DND-41 (cell line): Measurements from ENCODE around the gene NISCH.

Experiments
- ATAC-seq: fragments of 200-7000 bp; cut with Tn5 transposase; 3 replicates; pipeline ENCODE4 v1.9.1; 2021; ENCODE audit warnings: low read depth; ENCODE audit not compliant: insufficient read depth
- DNase-seq: peaks from one replicate; pipeline ENCODE4 v3.0.0-alpha.2; 2020
- H2AFZ ChIP-seq: 2 replicates; pipeline ENCODE4 v1.6.0; 2012; ENCODE audit warnings: low read depth, low read length
- H3K27ac ChIP-seq: 2 replicates; pipeline ENCODE4 v1.5.1; 2012; ENCODE audit warnings: low read length, inconsistent platforms
- H3K27me3 ChIP-seq: fragments of 200-600 bp; sonication (generic); 2 replicates; pipeline ENCODE4 v1.6.0; 2012; ENCODE audit warnings: low read length, mild to moderate bottlenecking, inconsistent platforms; ENCODE audit not compliant: insufficient read depth, poor library complexity
- H3K36me3 ChIP-seq: 2 replicates; pipeline ENCODE4 v1.5.1; 2012; ENCODE audit warnings: low read length, inconsistent platforms; ENCODE audit not compliant: insufficient read depth
- H3K4me1 ChIP-seq: 2 replicates; pipeline ENCODE4 v1.5.1; 2012; ENCODE audit warnings: mild to moderate bottlenecking, low read length; ENCODE audit not compliant: insufficient read depth
- H3K4me2 ChIP-seq: 2 replicates; pipeline ENCODE4 v1.6.0; 2012; ENCODE audit warnings: mild to moderate bottlenecking, moderate library complexity, low read length, inconsistent platforms; ENCODE audit not compliant: insufficient read depth
- H3K4me3 ChIP-seq, 2 experiments: fragments of 200-600 bp in 1 of 2; shearing (Covaris generic) in 1 of 2; 2 replicates each; pipeline ENCODE4 v1.5.1; 2012 to 2016; ENCODE audit warnings: inconsistent platforms in 2 of 2, low read length in 2 of 2, mild to moderate bottlenecking in 2 of 2, low read depth in 1 of 2, moderate library complexity in 1 of 2
- H3K79me2 ChIP-seq: 2 replicates; pipeline ENCODE4 v1.6.0; 2012; ENCODE audit warnings: low read length, inconsistent platforms; ENCODE audit not compliant: insufficient read depth
- H3K9ac ChIP-seq: 2 replicates; pipeline ENCODE4 v1.6.0; 2012; ENCODE audit warnings: low read depth, mild to moderate bottlenecking, inconsistent platforms, low read length, moderate library complexity
- H3K9me3 ChIP-seq: 2 replicates; pipeline ENCODE4 v1.5.1; 2012; ENCODE audit warnings: low read length, moderate library complexity, mild to moderate bottlenecking, inconsistent platforms; ENCODE audit not compliant: insufficient read depth, severe bottlenecking
- H4K20me1 ChIP-seq: 2 replicates; pipeline ENCODE4 v1.6.0; 2012; ENCODE audit warnings: low read length; ENCODE audit not compliant: insufficient read depth
- CTCF ChIP-seq: IDR thresholded peaks from 2 replicates; pipeline ENCODE4 v1.5.1; 2012; ENCODE audit warnings: borderline replicate concordance, low read length, moderate library complexity, mild to moderate bottlenecking; ENCODE audit not compliant: poor library complexity, severe bottlenecking; ENCODE audit errors: extremely low read depth
- EZH2 ChIP-seq: IDR thresholded peaks from 3 replicates; pipeline ENCODE4 v1.6.1; 2012; ENCODE audit warnings: borderline replicate concordance, low read depth, mild to moderate bottlenecking, moderate library complexity, low read length, inconsistent platforms; ENCODE audit not compliant: severe bottlenecking

Gene NISCH

GRCh38 chr3:52455283-52456168 lies at the start of gene NISCH:
TSS of gene NISCH (plus strand) at chr3:52455604. CDS start at chr3:52455642, 38 bp downstream.
- H2AFZ ChIP-seq: peak within 1 kb of the TSS; percentile 99
- peak; percentile 94 for DNase-seq
- H3K79me2 ChIP-seq: peaks cover 44% of the 10 kb centered on the region
- H3K4me2 ChIP-seq: peak within 1 kb of the TSS; percentile 85
- H3K9ac ChIP-seq: peak within 1 kb of the TSS; percentile 97
- H3K36me3 ChIP-seq: peaks cover 33% of the 10 kb centered on the region
- H3K27ac ChIP-seq: peak within 1 kb of the TSS; percentile 96
- H3K9me3 ChIP-seq: no peaks in the 10 kb centered on the region
- H3K4me1 ChIP-seq: peaks cover 26% of the 10 kb centered on the region
- peak within 1 kb of the TSS; percentile 94 to 96 for H3K4me3 ChIP-seq
- ATAC-seq: peak; percentile 81
- TF ChIP-seq EZH2 (no peak), CTCF (no peak)
- 0 out of 2 replicates have a peak, but pooled peaks cover 7% of the 10 kb centered on the region for H4K20me1 ChIP-seq
- H3K27me3 ChIP-seq: no peaks in the 10 kb centered on the region

GRCh38 chr3:52406231-52406661 lies 49.2 kb upstream of the NISCH start:
- Histone ChIP-seq H3K27me3 (no peaks in the 10 kb centered on the region), H3K9me3 (no peaks in the 10 kb centered on the region), H3K4me1 (peaks cover 31% of the 10 kb centered on the region), H3K4me3 (no peak overlapping the region), H3K9ac (no peak overlapping the region), H2AFZ (no peak overlapping the region), H3K4me2 (no peak overlapping the region), H3K27ac (no peak overlapping the region), H4K20me1 (peaks cover 48% of the 10 kb centered on the region), H3K79me2 (peaks cover 39% of the 10 kb centered on the region), H3K36me3 (peaks cover 79% of the 10 kb centered on the region)
- no peak for TF ChIP-seq CTCF
- no peak for TF ChIP-seq EZH2
- ATAC-seq (no peak), DNase-seq (no peak)

- Histone ChIP-seq H3K4me3 (no peak overlapping the region), H3K4me1 (peaks cover 38% of the 10 kb centered on the region), H3K27me3 (no peaks in the 10 kb centered on the region), H3K4me2 (0 out of 2 replicates have a peak overlapping the region, but pooled peaks have one; percentile 99), H3K9ac (no peak overlapping the region), H3K27ac (no peak overlapping the region), H4K20me1 (peaks cover 53% of the 10 kb centered on the region), H2AFZ (no peak overlapping the region), H3K36me3 (peaks cover 72% of the 10 kb centered on the region), H3K79me2 (peaks cover 47% of the 10 kb centered on the region), H3K9me3 (no peaks in the 10 kb centered on the region)
- DNase-seq (no peak), ATAC-seq (no peak)
- TF ChIP-seq EZH2 (no peak), CTCF (no peak)
Measured at GRCh38 chr3:52406791-52407510, 48.5 kb upstream of the NISCH start.
